ENCODE measurements around the gene PLCL1.

PLCL1 gene

DNA sequence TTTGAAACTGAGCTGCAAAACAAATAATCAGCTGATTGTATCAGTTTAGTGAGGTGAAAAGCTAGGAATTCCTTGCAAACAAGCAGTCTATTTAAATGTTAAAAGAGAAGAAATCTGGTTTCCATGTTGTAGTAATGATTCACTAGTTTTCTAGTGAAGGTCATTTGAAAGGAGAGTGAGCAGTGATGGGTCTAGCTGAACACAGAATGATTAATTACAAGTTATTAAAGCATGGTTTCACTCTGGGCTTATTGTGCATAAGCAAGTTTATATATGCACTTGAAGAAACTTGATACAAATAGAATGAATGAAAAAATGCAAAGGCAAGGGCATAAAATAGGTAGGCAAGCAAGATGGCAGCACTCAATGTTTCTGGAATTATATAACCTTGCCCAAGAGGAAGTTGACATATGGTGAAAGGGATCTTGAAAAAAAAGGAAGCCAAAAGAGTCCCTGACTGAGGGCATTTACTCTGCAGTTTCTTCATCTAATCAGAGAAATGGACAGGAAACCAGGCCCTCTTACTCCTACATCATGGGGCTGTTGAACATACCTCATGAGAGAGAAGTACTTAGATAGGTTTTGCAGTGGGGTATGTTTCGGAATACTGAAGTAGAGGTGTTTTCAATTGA, 53.2 kb downstream of the PLCL1 start:
- no peak for DNase-seq

DNA sequence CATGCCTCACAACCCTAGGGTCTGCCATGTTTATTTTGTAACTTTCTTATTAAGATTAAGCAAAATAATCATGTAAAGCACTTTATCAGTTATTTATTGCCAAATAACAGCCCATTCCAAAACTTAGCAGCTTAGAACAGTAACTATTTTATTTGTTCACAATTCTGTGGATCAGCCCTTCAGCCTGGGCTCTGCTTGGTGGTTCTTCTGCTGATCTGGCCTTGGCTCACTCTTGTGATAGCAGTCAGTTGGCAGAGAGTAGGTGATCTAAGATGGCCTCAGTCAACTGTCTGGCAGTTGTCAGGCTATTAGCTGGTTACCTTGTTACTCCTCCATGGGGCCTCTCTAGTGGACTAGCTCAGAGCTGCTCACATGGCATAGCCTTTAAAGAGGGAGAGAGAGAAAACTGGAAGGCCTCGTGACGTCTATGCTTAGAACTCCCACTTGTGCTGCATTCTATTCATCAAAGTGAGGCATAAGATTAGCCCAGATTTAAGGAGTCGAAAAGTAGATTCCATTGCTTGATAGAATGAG, 54.3 kb downstream of the PLCL1 start:
- DNase-seq: no peak

GRCh38 chr2:197862246-197862955, 58.0 kb downstream of the PLCL1 start:
- no peak for DNase-seq

DNA sequence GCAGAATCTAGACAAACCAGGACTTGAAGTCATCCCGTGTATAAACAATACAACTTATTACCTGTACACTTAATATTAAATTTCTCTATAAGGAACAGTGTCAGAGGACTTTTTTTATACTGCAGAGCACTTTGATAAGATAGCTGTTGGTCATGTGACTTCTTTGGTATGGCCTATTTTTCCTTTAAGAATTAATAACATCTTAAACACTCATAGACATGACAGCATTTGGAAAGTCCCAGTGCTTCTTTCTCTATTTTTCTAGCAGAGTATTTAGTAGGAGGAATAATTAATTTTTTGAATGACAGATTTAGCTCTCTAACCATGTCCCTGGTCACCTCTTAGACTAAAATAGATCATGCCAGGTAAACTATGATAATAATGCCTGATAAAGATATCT, 59.4 kb downstream of the PLCL1 start:
- DNase-seq: no peak

GRCh38 chr2:197866455-197866854, 62.1 kb downstream of the PLCL1 start:
- no peak for DNase-seq

- DNase-seq: no peak
Measured at GRCh38 chr2:197867033-197867432, 62.6 kb downstream of the PLCL1 start.

- DNase-seq: no peak
Measured at GRCh38 chr2:197867624-197868023, 63.2 kb downstream of the PLCL1 start.

DNA sequence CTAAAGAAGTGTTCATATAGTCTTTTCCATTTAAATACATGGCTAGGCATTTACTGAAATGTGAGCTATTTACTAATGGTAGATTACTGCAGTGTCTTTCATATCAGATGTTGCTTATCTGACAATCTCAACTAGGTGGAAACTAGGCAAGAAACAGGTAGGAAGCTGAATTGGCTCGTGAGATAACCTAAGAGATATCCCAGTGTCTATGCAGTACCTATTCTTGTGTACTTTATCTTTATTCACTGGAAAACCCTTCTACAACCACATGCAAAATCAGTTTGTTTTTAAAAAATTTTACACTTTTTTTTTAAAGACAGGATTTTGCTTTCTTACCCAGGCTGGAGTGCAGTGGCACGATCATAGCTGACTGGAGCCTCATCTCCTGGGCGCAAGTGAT, 63.8 kb downstream of the PLCL1 start:
- no peak for DNase-seq

DNA sequence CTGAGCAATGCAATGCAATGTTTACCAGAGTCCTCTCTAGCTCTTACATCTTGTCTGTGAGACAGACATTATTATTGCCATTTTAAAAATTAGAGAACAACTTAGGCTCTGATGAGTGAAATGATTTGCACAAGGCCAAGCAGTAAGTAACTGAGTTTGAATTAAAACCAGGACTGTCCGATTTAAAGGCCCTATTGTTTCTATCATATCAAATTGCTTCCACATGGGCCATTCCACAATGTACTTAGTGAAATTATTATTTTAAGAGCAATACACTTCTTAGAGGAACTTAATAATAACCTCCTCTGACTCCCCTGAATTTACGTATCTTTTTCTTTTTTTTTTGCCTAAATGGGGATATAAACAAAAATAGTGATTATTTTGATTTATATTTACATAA, 64.6 kb downstream of the PLCL1 start:
- no peak for DNase-seq

DNA sequence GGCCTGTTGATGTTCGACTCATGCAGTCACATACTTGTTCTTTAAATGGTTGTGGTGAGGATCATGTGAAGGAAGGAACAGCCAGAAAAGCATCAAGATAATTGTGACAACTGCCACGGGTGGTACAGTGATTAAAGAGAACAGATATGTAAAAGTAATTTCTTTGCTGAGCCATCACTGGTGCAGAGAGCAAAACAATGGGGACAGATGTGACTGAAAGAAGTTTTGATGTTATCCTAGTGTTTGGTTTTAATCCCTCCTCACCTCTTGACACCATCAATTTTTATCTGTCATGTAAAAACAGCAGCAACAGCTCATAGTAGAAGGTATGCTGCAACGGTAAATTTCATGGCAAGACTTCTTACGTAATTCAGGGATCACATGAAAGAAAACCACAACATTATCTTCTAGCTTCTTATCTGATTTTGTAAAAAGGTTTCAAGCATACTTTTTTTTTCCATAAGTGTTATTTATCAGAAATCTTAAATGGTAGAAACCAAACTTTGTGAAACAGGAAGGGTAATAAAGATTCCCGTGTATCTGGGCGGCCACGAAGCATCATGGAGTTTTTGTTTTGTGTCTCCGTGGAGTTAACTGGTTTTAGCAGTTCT, 65.2 kb downstream of the PLCL1 start:
- peak; percentile 44 for DNase-seq

DNA sequence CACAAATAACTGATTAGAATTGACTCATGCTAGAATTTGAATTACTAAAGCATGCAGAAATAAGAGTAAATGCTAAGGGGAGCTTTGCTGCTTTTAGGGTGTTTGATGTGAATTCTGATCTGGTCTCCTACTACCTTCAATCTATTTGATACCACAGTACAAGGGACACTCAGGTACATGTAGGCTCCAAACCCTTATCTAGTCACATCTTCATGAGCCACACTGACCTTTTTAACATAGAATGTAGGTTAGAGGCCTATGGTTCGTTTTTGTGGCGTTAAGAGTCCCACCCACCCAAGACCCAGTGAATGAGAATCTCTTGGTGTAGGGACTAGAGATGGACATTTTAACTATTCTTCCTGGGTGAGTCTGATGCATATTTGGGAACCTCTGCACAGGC, 65.7 kb downstream of the PLCL1 start:
- no peak for DNase-seq

GRCh38 chr2:197871780-197872456, 67.5 kb downstream of the PLCL1 start:
- no peak for DNase-seq

DNA sequence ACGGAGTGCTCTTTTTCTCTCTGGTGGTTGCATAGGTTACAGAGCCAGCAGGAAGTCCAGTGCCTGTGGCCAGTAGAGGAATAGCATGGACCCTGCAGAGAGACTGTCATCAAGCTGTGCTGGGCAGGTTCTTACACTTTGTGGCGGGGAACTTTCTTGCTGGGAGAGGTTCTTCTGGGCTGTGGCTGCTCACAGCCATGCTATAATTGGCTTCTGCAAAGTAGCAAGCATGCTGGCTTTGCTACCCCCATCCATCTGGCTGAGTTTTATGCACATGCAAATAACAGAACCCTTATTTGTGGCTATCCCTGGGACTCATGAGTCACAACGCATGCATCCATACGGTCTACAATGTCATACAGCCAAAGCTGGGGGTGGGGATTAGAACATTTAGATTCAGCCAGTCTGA, 68.9 kb downstream of the PLCL1 start:
- DNase-seq: no peak

DNA sequence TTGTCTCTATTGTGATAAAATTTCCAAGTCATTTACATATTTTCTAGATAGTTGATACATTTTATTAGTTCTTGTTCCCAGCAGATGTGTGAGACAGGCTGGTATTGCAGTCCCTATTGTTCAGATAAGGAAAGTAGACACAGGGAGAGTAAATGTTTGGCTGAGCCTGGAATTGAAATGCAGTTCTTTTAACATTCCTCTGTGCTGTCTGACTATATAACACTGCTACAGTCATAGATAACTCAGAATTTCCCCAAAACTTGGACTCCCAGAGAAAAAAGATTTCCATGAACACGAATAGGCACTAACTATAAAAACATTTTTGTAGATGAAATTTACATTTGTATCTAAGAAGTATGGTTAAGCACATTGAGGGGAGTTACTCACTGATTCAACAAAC, 71.4 kb downstream of the PLCL1 start:
- no peak for DNase-seq

- DNase-seq: no peak
Measured at GRCh38 chr2:197876524-197876923, 72.1 kb downstream of the PLCL1 start.

- DNase-seq: no peak
Measured at GRCh38 chr2:197877038-197877437, 72.6 kb downstream of the PLCL1 start.

DNA sequence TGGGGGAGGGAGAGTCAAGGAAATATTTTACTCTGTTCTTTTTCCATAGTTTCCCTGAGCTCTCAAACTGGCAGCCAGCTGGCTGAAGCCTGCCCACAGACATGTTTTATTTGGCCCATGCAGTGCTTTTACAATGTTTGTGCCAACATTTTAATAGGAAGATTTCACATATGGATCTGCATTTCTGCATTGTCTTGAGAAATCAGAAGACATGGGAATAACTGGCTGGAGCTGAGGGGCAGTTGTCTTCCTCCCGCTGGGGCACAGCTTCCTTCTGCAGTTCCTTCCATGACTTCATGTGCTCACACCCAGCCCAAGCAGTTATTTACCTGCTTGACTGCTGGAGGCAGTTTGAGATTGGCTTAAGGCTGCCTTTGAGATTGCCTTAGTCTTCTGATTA, 74.4 kb downstream of the PLCL1 start:
- no peak for DNase-seq

DNA sequence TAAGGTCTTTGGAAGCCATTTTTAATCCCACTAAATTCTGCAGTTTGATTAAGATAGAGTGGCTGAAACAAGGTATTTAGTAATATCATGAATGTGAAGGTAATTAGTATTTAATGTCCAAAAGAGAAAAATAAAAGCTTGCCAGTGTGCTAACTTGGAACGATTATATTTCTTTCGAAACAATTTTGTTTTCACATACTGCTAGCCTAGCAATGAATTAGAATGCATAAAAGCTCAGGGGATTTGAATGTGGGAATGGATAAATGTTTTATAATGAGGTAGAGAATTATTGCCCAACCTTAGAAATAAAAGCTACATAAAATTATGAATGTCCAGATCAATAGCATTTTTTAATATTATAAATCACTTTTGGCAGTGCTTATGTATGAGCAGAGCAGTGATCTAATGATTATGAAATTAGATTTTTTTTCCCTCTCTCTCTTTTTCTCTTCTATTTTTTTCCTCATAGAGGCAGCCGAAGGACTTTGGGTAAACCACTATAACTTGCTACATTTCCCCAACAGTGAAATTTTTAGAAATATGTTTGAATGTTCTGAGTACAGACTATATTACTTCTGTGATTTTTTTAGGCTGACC, 75.5 kb downstream of the PLCL1 start:
- no peak for DNase-seq

DNA sequence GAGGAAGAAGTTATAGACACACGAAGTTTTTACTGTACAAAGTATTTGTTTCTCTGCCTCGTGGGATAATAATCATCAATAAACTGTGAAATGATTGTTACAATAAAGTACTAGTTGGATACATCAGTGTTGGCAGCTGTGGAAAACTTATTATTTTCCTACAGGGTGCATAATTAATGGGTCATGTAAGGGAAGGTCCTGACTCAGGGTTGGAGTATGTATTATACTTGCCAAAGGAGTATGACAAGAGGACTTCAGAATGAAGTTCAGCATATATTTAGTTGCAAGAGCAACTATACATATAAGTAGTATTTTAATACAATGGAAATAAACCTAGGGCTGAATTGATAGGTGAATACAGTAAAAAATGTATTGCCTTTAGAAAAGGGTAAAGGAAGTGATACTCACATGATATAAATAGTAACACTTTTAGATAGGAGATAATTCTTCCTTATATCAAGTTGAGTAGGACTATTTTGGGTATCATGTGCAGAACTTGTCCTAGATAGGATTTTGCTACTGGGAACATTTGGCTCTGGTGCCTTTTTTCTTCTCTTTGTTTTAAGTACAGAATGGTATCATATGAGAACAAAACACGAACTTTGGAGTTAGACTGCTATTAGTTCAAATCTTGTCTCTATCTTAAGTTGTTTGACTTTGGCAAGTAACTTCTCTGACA, 79.1 kb downstream of the PLCL1 start:
- DNase-seq: no peak

DNA sequence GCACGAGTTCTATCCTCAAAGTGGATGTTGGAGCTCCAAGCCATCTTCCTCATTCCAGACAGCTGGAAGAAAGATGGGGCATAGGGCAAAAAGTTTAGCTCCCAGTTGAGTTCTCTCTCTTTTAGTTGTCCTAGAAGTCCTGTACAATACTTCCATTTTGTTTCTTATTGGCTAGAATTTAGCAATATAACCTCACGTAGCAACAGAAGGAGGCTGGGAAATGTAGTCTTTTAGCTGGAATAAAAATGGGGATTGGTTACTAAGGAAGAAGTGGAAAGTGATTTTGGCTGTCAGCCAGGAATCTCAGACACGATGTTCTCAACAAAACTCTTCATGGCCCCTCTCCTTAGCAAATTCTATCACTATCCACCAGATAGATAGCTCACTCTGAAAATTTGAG, 79.9 kb downstream of the PLCL1 start:
- no peak for DNase-seq

- no peak for DNase-seq
Measured at GRCh38 chr2:197885126-197885525, 80.7 kb downstream of the PLCL1 start.

GRCh38 chr2:197885587-197885986, 81.2 kb downstream of the PLCL1 start:
- no peak for DNase-seq

DNA sequence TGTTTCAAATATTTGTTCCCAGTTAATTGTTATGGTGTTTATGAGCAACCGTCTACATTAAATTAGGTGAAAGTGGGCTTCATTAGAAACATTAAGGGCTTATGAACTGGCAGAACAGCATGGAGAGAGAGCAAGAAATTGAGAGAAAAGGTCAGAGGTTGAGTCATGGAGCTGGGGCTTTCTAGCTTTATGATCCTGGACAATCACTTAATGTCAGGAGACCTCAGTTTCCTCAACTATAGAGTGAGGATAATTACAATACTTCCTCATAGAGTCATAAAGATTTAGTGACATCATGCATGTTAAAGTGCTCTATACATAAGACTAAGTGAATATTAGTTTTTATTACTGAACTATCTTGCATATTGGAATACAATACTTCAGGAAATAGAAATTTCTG, 83.9 kb downstream of the PLCL1 start:
- no peak for DNase-seq

Data from stimulated activated CD4-positive, alpha-beta T cell treated with anti-CD3 and anti-CD28 coated beads, Interleukin-15, amount 100 ng/mL, for 24 hours (primary cell).